22Rv1 (cell line): ENCODE results near the gene TAP1.

ENCODE experiments used
- CTCF ChIP-seq: fragments of 450-650 bp; IDR thresholded peaks from 2 replicates; pipeline ENCODE4 v1.5.1; 2017; ENCODE audit warnings: mild to moderate bottlenecking
- ZFX ChIP-seq: fragments of 450-650 bp; IDR thresholded peaks from 2 replicates; pipeline ENCODE4 v1.6.1; 2017; ENCODE audit warnings: antibody characterized with exemption, borderline replicate concordance

DNA sequence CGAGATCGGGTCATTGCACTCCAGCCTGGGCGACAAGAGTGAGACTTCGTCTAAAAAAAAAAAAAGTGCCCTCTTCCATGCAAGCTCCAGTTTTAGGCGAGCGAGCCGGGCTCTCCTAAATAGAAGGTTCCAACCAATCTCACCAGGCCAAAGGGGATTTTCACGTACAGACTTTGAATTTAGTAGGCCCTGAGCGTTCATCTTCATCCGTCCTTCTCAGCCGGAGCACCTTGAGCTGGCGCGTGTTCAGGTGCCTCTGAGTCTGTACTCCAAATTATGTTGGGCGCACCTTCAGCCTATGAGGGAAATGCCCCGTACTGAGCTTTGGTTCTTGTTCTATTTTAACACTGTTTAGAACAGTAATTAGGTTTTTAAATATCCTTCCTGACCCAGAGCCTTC lies 14.1 kb downstream of the TAP1 start:
- TF ChIP-seq CTCF (no peak), ZFX (no peak)
